K562 (cell line): ENCODE measurements around the gene CABP2. TPM values are rescaled to one million over a fixed set of nuclear protein-coding genes. Genes with fewer than 3 reads are reported as not detected.

Experiments
- ATF6 ChIP-seq: sonication (generic); formaldehyde crosslinking; IDR thresholded peaks from 2 replicates; pipeline ENCODE4 v1.4.0; 2020; ENCODE audit warnings: mild to moderate bottlenecking, missing genetic modification reagents
- CTCF ChIP-seq, 3 experiments: IDR thresholded peaks in 2 of 3; conservative IDR thresholded peaks in 1 of 3; 2 replicates each; pipeline ENCODE4 v1.5.1; 2011 to 2012; ENCODE audit warnings: low read length in 3 of 3, mild to moderate bottlenecking in 3 of 3, control low read depth in 2 of 3, improper control_type of control experiment in 1 of 3, inconsistent platforms in 1 of 3, low read depth in 1 of 3, mixed read lengths in 1 of 3, moderate library complexity in 1 of 3; ENCODE audit not compliant: insufficient read depth in 2 of 3
- CTCFL ChIP-seq: IDR thresholded peaks from 2 replicates; pipeline ENCODE4 v1.6.1; 2011; ENCODE audit warnings: borderline replicate concordance, low read depth, mild to moderate bottlenecking, moderate library complexity, low read length; ENCODE audit not compliant: insufficient read depth, poor library complexity, severe bottlenecking
- DPF2 ChIP-seq: fragments of 450-650 bp; IDR thresholded peaks from 2 replicates; pipeline ENCODE4 v1.6.1; 2016
- HBP1 ChIP-seq: fragments of 450-650 bp; formaldehyde crosslinking; IDR thresholded peaks from 2 replicates; pipeline ENCODE4 v1.4.0; 2022; ENCODE audit warnings: missing genetic modification characterization
- ID3 ChIP-seq, 2 experiments: fragments of 250-450 bp in 1 of 2; fragments of 450-650 bp in 1 of 2; sonication (Bioruptor Pico) in 1 of 2; IDR thresholded peaks; 2 replicates each; pipeline versions ENCODE4 v1.6.1 to v1.8.0; 2016 to 2021; ENCODE audit warnings: mild to moderate bottlenecking in 2 of 2, moderate library complexity in 2 of 2, missing compliant biosample characterization in 1 of 2, missing genetic modification characterization in 1 of 2
- RAD21 ChIP-seq, 2 experiments: fragments of 250-450 bp in 1 of 2; fragments of 450-650 bp in 1 of 2; sonication (Bioruptor Pico) in 1 of 2; formaldehyde crosslinking in 1 of 2; IDR thresholded peaks in 1 of 2; conservative IDR thresholded peaks in 1 of 2; 2 replicates each; pipeline versions ENCODE4 v1.4.0 to v1.8.0; 2020 to 2022; ENCODE audit warnings: mild to moderate bottlenecking in 2 of 2, moderate library complexity in 1 of 2
- RBM15 ChIP-seq: fragments of 200-400 bp; formaldehyde crosslinking; IDR thresholded peaks from 2 replicates; pipeline ENCODE4 v1.6.1; 2018; ENCODE audit warnings: mild to moderate bottlenecking, low read length, moderate library complexity; ENCODE audit not compliant: insufficient read depth
- STAT6 ChIP-seq: sonication (generic); formaldehyde crosslinking; IDR thresholded peaks from 2 replicates; pipeline ENCODE4 v1.8.1; 2023; ENCODE audit warnings: mild to moderate bottlenecking, missing genetic modification reagents
- ZNF449 ChIP-seq: fragments of 250-450 bp; sonication (Bioruptor Pico); IDR thresholded peaks from 2 replicates; pipeline ENCODE4 v1.8.0; 2022; ENCODE audit warnings: moderate library complexity, mild to moderate bottlenecking, inconsistent platforms
- polyA plus RNA-seq, 8 experiments: library from polyadenylated mRNA; depleted of rRNA in 4 of 8; stranded (reverse) in 5 of 8; unstranded in 3 of 8; fragments of >200 nt; fragmentation: Nextera tagmentation in 2 of 8; fragmentation: Illumina TruSeq in 1 of 8; extraction: Ambion mirVana in 2 of 8; extraction: Trizol in 1 of 8; gene quantifications; 2 replicates each; pipeline versions ENCODE4 v1.2.1 to v1.2.3, GENCODE V29; 2011 to 2014; ENCODE audit warnings: inconsistent platforms in 1 of 8, missing spikeins in 1 of 8
- total RNA-seq, 7 experiments: library from RNA; depleted of rRNA in 6 of 7; stranded (reverse); fragments of >200 nt in 6 of 7; fragmentation: Illumina TruSeq in 2 of 7; extraction: Trizol in 2 of 7; gene quantifications; 2 replicates each; pipeline versions ENCODE4 v1.2.1 to v1.2.3, GENCODE V29; 2011 to 2021; ENCODE audit warnings: low replicate concordance in 1 of 7

The CABP2 gene
- total and polyA plus RNA-seq, 9 of the 15 experiments (the other 6 are each of a cell fraction or from before 2014, with no cell fraction given), result not detected

- TF ChIP-seq CTCFL, result peak; percentile 59
- no peak for TF ChIP-seq ZNF449
- 0 out of 2 replicates have a peak, but pooled peaks have one; percentile 35 for TF ChIP-seq STAT6
- TF ChIP-seq RAD21 (CRISPR knock-in tag; conservative IDR thresholded peaks at IDR 0.05 in 1 of 2, IDR thresholded peaks at IDR 0.05 in 1 of 2), result peak; percentile 77 to 92
- TF ChIP-seq HBP1, result no peak
- TF ChIP-seq RBM15, result no peak
- TF ChIP-seq ID3 (CRISPR knock-in tag; IDR thresholded peaks at IDR 0.05), result no peak
- TF ChIP-seq ID3 (tag; IDR thresholded peaks at IDR 0.05), result peak; percentile 62; the same call in 1 of the 2 replicates
- peak; percentile 80 to 82 (median 81) for TF ChIP-seq CTCF (IDR thresholded peaks at IDR 0.05 in 2 of 3, conservative IDR thresholded peaks at IDR 0.05 in 1 of 3; ENCODE audit: insufficient read depth in 2 of 3, low read depth in 1 of 3, low read length in 3 of 3)
- TF ChIP-seq DPF2, result peak; percentile 87
- TF ChIP-seq ATF6 (CRISPR knock-in tag), result no peak
Measured at GRCh38 chr11:67572747-67573419, 49.6 kb upstream of the CABP2 start (continued).
